Measurements from ENCODE around the gene SPINT4. TPM values are rescaled to one million over a fixed set of nuclear protein-coding genes. Genes with fewer than 3 reads are reported as not detected.
"Not testable (repeated sequence)": the region's sequence is repeated elsewhere in the genome, so short reads cannot be mapped to it uniquely, and the experiment has no call there.

Gene SPINT4
- total and polyA plus RNA-seq, 4 donors, result not detected

DNA sequence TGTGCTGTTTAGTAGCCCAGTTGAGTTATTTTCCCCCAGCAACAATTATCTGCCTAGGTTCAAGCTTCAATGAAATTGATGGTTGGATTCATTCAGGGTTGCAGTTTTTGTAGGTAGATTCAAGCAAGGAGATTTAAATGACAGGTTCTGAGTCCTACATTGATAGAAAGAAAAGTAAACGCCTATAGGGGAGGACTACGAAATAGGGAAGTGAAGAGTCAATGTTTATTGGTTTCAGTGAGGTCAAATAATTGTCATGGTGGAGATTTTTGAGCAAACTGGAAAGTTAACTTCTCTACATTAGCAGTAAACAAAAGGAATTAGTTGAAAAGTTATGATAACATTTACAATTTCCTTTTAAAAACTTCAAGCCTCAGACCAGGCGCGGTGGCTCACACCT, 21.0 kb upstream of the SPINT4 start (continued):
- TF ChIP-seq, protein P1, sequence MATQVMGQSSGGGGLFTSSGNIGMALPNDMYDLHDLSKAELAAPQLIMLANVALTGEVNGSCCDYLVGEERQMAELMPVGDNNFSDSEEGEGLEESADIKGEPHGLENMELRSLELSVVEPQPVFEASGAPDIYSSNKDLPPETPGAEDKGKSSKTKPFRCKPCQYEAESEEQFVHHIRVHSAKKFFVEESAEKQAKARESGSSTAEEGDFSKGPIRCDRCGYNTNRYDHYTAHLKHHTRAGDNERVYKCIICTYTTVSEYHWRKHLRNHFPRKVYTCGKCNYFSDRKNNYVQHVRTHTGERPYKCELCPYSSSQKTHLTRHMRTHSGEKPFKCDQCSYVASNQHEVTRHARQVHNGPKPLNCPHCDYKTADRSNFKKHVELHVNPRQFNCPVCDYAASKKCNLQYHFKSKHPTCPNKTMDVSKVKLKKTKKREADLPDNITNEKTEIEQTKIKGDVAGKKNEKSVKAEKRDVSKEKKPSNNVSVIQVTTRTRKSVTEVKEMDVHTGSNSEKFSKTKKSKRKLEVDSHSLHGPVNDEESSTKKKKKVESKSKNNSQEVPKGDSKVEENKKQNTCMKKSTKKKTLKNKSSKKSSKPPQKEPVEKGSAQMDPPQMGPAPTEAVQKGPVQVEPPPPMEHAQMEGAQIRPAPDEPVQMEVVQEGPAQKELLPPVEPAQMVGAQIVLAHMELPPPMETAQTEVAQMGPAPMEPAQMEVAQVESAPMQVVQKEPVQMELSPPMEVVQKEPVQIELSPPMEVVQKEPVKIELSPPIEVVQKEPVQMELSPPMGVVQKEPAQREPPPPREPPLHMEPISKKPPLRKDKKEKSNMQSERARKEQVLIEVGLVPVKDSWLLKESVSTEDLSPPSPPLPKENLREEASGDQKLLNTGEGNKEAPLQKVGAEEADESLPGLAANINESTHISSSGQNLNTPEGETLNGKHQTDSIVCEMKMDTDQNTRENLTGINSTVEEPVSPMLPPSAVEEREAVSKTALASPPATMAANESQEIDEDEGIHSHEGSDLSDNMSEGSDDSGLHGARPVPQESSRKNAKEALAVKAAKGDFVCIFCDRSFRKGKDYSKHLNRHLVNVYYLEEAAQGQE (IDR thresholded peaks at IDR 0.05), result no peak
- TF ChIP-seq, protein P2, sequence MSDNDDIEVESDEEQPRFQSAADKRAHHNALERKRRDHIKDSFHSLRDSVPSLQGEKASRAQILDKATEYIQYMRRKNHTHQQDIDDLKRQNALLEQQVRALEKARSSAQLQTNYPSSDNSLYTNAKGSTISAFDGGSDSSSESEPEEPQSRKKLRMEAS (IDR thresholded peaks at IDR 0.05), result no peak
- TF ChIP-seq GABPA (IDR thresholded peaks at IDR 0.05 in 1 of 2, conservative IDR thresholded peaks at IDR 0.05 in 1 of 2), result no peak
- TF ChIP-seq RXRA (IDR thresholded peaks at IDR 0.05), result no peak

DNA sequence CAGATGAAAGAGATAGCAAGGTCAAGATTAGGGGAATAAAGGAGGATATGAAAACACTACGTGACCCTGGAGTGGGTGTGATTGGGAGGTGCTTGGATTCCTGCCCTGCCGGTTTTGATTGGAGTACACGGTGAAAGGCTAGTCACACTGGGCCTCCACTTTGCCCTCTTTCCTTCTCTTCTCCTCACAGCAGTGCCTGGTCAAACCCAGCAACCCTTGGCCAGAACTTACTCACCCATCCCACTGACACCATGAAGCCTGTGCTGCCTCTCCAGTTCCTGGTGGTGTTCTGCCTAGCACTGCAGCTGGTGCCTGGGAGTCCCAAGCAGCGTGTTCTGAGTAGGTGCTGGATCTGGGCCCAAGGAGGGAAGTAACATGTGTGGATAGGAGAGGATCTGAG, 20.3 kb upstream of the SPINT4 start, which contains the start of gene WFDC13:
Gene WFDC13 (plus strand): TSS at position 166 of the 400 bp plus-strand sequence. CDS start 86 bp downstream, at position 252.
- Histone ChIP-seq H3K4me3 (ENCODE audit: low read depth in 1 of 3, low read length in 3 of 3) (no peak within 1 kb of the TSS), H3K27me3 (ENCODE audit: control insufficient read depth in 4 of 4, insufficient read depth in 4 of 4, low read length in 3 of 4) (no peaks in the 10 kb centered on the region), H3K27ac (ENCODE audit: low read depth in 1 of 2, low read length in 2 of 2) (no peak within 1 kb of the TSS), H3K9me3 (ENCODE audit: control insufficient read depth in 4 of 4, low read length in 3 of 4) (no peaks in the 10 kb centered on the region), H3K9ac (ENCODE audit: low read depth in 1 of 2, low read length in 2 of 2) (no peak within 1 kb of the TSS), H3K36me3 (ENCODE audit: control insufficient read depth in 4 of 4, insufficient read depth in 3 of 4, low read depth in 1 of 4, low read length in 3 of 4) (no peaks in the 10 kb centered on the region), H3K4me1 (ENCODE audit: control insufficient read depth in 4 of 4, insufficient read depth in 4 of 4, low read length in 3 of 4) (no peaks in the 10 kb centered on the region)
- WGBS, result 75% methylated on average over 4 of the region's 4 CpGs
- TF ChIP-seq, protein P3, sequence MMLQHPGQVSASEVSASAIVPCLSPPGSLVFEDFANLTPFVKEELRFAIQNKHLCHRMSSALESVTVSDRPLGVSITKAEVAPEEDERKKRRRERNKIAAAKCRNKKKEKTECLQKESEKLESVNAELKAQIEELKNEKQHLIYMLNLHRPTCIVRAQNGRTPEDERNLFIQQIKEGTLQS (IDR thresholded peaks at IDR 0.05), result no peak
- no peak for TF ChIP-seq GABPA (IDR thresholded peaks at IDR 0.05 in 1 of 2, conservative IDR thresholded peaks at IDR 0.05 in 1 of 2)
- TF ChIP-seq TAF1 (conservative IDR thresholded peaks at IDR 0.05), result no peak
- TF ChIP-seq HNF4A (conservative IDR thresholded peaks at IDR 0.05), result no peak
- TF ChIP-seq EGR1 (IDR thresholded peaks at IDR 0.05; ENCODE audit: low read depth in 2 of 2), result no peak
- no peak for TF ChIP-seq NR2F2 (IDR thresholded peaks at IDR 0.05)
- TF ChIP-seq SP1 (IDR thresholded peaks at IDR 0.05), result no peak
- no peak for DNase-seq (ENCODE audit: low spot score)

DNA sequence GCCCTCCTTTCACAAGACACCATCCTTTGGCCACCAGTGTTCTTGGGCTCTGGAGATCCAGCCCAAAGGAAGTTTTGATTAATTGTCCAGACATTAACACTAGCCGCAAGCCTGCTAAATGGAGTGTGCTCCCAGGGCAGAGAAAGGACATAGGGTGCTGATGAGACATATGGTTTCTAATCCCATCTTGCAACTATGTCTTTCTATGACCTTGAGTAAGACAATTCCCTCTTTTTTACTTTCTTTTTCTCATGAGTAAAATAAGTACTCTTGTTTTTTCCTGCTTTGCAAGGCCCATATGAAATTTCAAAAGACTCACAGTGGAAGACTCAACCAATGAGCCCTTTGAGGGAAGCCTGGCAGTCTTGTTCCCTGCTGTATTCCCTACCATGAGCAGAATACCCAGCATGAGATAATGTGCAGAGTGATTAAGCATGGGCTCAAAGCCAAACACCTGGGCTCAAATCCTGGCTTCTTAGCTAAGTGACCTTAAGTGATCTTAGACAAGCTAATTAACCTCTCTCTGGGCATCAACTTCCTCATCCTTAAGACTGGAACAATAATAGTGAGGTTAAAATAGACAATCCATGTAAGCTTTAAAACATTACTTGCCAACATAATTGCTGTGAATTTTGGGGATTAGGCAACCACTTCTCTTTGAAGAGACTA, 17.0 kb upstream of the SPINT4 start, which contains the start of gene WFDC10B:
Gene WFDC10B (minus strand): TSS at position 51 of the 669 bp plus-strand sequence. CDS start 19,027 bp downstream, outside the sequence.
- H3K27ac ChIP-seq (ENCODE audit: low read depth in 1 of 2, low read length in 2 of 2), result no peak within 1 kb of the TSS
- no peak for DNase-seq (ENCODE audit: low spot score)
- no peak within 1 kb of the TSS for H3K9ac ChIP-seq (ENCODE audit: low read depth in 1 of 2, low read length in 2 of 2)
- no peaks in the 10 kb centered on the region for H3K27me3 ChIP-seq (ENCODE audit: control insufficient read depth in 4 of 4, insufficient read depth in 4 of 4, low read length in 3 of 4)
- WGBS, result 95% methylated on average over 1 of the region's 1 CpG
- no peak within 1 kb of the TSS for H3K4me3 ChIP-seq (ENCODE audit: low read depth in 1 of 3, low read length in 3 of 3)
- H3K4me1 ChIP-seq (ENCODE audit: control insufficient read depth in 4 of 4, insufficient read depth in 4 of 4, low read length in 3 of 4), result no peaks in the 10 kb centered on the region
- H3K9me3 ChIP-seq (ENCODE audit: control insufficient read depth in 4 of 4, low read length in 3 of 4), result no peaks in the 10 kb centered on the region
- TF ChIP-seq, protein P1 (IDR thresholded peaks at IDR 0.05), result no peak
- TF ChIP-seq TAF1 (conservative IDR thresholded peaks at IDR 0.05), result no peak
- TF ChIP-seq, protein P4, sequence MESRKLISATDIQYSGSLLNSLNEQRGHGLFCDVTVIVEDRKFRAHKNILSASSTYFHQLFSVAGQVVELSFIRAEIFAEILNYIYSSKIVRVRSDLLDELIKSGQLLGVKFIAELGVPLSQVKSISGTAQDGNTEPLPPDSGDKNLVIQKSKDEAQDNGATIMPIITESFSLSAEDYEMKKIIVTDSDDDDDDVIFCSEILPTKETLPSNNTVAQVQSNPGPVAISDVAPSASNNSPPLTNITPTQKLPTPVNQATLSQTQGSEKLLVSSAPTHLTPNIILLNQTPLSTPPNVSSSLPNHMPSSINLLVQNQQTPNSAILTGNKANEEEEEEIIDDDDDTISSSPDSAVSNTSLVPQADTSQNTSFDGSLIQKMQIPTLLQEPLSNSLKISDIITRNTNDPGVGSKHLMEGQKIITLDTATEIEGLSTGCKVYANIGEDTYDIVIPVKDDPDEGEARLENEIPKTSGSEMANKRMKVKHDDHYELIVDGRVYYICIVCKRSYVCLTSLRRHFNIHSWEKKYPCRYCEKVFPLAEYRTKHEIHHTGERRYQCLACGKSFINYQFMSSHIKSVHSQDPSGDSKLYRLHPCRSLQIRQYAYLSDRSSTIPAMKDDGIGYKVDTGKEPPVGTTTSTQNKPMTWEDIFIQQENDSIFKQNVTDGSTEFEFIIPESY (IDR thresholded peaks at IDR 0.05), result no peak
- TF ChIP-seq, protein P5, sequence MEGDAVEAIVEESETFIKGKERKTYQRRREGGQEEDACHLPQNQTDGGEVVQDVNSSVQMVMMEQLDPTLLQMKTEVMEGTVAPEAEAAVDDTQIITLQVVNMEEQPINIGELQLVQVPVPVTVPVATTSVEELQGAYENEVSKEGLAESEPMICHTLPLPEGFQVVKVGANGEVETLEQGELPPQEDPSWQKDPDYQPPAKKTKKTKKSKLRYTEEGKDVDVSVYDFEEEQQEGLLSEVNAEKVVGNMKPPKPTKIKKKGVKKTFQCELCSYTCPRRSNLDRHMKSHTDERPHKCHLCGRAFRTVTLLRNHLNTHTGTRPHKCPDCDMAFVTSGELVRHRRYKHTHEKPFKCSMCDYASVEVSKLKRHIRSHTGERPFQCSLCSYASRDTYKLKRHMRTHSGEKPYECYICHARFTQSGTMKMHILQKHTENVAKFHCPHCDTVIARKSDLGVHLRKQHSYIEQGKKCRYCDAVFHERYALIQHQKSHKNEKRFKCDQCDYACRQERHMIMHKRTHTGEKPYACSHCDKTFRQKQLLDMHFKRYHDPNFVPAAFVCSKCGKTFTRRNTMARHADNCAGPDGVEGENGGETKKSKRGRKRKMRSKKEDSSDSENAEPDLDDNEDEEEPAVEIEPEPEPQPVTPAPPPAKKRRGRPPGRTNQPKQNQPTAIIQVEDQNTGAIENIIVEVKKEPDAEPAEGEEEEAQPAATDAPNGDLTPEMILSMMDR (IDR thresholded peaks at IDR 0.05; ENCODE audit: low read depth, low read length, missing input control), result no peak
- H3K36me3 ChIP-seq (ENCODE audit: control insufficient read depth in 4 of 4, insufficient read depth in 3 of 4, low read depth in 1 of 4, low read length in 3 of 4), result no peaks in the 10 kb centered on the region

DNA sequence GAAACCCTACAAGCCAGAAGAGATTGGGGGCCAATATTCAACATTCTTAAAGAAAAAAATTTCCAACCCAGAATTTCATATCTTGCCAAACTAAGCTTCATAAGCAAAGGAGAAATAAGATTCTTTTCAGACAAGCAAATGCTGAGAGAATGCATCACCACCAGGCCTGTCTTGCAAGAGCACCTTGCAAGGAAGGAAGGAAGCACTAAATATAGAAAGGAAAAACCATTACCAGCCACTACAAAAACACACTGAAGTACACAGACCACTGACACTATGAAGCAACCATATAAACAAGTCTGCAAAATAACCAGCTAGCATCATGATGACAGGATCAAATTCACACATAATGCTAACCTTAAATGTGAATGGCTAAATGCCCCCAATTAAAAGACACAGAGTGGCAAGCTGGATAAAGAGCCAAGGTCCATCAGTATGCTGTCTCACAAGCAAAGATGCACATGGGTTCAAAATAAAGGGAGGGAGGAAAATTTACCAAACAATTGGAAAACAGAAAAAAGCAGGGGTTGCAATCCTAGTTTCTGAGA, 5.9 kb upstream of the SPINT4 start:
- H3K9ac ChIP-seq (ENCODE audit: low read depth in 1 of 2, low read length in 2 of 2); H3K4me1 ChIP-seq (ENCODE audit: control insufficient read depth in 4 of 4, insufficient read depth in 4 of 4, low read length in 3 of 4); H3K4me3 ChIP-seq (ENCODE audit: low read depth in 1 of 3, low read length in 3 of 3); H3K27ac ChIP-seq (ENCODE audit: low read depth in 1 of 2, low read length in 2 of 2); H3K36me3 ChIP-seq (ENCODE audit: control insufficient read depth in 4 of 4, insufficient read depth in 3 of 4, low read depth in 1 of 4, low read length in 3 of 4); H3K9me3 ChIP-seq (ENCODE audit: control insufficient read depth in 4 of 4, low read length in 3 of 4); H3K27me3 ChIP-seq (ENCODE audit: control insufficient read depth in 4 of 4, insufficient read depth in 4 of 4, low read length in 3 of 4); DNase-seq (ENCODE audit: low spot score): not testable (repeated sequence)
